Bronchial epithelial cell (primary cell): Measurements from ENCODE around the gene MRPL14. TPM values are rescaled to one million over a fixed set of nuclear protein-coding genes. Genes with fewer than 3 reads are reported as not detected.

ENCODE experiments used
- DNase-seq: peaks from one replicate; pipeline ENCODE4 v3.0.0-alpha.2; 2010; ENCODE audit warnings: low read depth
- FAIRE-seq: peaks from 2 replicates; lab custom pipeline; 2011; peaks lifted over from hg19 to GRCh38; lab: Jason Lieb, UNC
- H3K27me3 ChIP-seq: 2 replicates; pipeline ENCODE4 v1.5.1; 2011; ENCODE audit warnings: low read length; ENCODE audit not compliant: control insufficient read depth, insufficient read depth
- H3K36me3 ChIP-seq: 2 replicates; pipeline ENCODE4 v1.5.1; 2011; ENCODE audit warnings: low read length; ENCODE audit not compliant: control insufficient read depth, insufficient read depth
- H3K4me3 ChIP-seq: 2 replicates; pipeline ENCODE4 v1.5.1; 2011; ENCODE audit warnings: mild to moderate bottlenecking, low read depth, low read length, control low read depth
- total RNA-seq: library from RNA; depleted of rRNA; stranded (reverse); fragments of >200 nt; gene quantifications from 2 replicates; pipeline ENCODE4 v1.2.1, GENCODE V29; 2014
- TF ChIP-seq, protein P1 (sequence below): IDR thresholded peaks from 2 replicates; pipeline ENCODE4 v1.5.1; 2011; ENCODE audit warnings: mild to moderate bottlenecking, moderate library complexity, low read length, control low read depth, inconsistent platforms; ENCODE audit not compliant: insufficient read depth, severe bottlenecking

MRPL14 gene
- total RNA-seq, 1 donor from 2014 or later: 90.0 TPM

GRCh38 chr6:44133003-44133931 is 6.0 kb upstream of the MRPL14 start:
- H3K27me3 ChIP-seq: no peaks in the 10 kb centered on the region
- FAIRE-seq (no peak), DNase-seq (peak; percentile 49)
- TF ChIP-seq, protein P1, sequence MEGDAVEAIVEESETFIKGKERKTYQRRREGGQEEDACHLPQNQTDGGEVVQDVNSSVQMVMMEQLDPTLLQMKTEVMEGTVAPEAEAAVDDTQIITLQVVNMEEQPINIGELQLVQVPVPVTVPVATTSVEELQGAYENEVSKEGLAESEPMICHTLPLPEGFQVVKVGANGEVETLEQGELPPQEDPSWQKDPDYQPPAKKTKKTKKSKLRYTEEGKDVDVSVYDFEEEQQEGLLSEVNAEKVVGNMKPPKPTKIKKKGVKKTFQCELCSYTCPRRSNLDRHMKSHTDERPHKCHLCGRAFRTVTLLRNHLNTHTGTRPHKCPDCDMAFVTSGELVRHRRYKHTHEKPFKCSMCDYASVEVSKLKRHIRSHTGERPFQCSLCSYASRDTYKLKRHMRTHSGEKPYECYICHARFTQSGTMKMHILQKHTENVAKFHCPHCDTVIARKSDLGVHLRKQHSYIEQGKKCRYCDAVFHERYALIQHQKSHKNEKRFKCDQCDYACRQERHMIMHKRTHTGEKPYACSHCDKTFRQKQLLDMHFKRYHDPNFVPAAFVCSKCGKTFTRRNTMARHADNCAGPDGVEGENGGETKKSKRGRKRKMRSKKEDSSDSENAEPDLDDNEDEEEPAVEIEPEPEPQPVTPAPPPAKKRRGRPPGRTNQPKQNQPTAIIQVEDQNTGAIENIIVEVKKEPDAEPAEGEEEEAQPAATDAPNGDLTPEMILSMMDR: no peak
- H3K36me3 ChIP-seq: peaks cover 23% of the 10 kb centered on the region
- no peak overlapping the region for H3K4me3 ChIP-seq

GRCh38 chr6:44132476-44132875 is 5.2 kb upstream of the MRPL14 start:
- Histone ChIP-seq H3K4me3 (no peak overlapping the region), H3K27me3 (no peaks in the 10 kb centered on the region), H3K36me3 (peaks cover 22% of the 10 kb centered on the region)
- DNase-seq (peak; percentile 24), FAIRE-seq (no peak)
- TF ChIP-seq, protein P1: no peak

- no peak for FAIRE-seq
Measured at GRCh38 chr6:44131892-44132291, 4.6 kb upstream of the MRPL14 start.

DNA sequence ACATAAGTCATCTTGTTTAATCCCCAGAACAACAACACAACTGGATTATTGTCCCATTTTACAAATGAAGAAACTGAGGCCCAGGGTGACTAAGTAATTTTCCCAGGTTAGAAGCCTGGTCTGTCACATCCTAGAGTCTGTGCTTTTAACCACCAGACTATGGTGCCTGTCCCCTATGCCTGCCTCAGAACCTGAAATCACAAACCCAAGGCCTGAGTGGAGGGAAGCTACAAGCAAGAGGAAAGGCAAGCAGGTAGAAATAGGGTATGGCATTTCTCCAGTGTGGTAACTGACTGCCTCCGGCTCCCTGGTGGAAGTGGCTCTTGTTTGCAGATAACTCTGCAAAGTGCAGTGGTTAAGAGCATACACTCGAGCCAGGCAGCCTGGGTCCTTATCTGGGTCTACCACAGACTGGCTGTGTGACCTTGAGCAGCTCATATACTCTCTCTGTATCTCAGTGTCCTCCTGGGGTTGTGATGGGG is 2.6 kb upstream of the MRPL14 start:
- Histone ChIP-seq H3K4me3 (no peak overlapping the region), H3K36me3 (peaks cover 6% of the 10 kb centered on the region), H3K27me3 (no peaks in the 10 kb centered on the region)
- FAIRE-seq (no peak), DNase-seq (no peak)
- TF ChIP-seq, protein P1: no peak

More at GRCh38 chr6:44131892-44132291, 4.6 kb upstream of the MRPL14 start:
- no peaks in the 10 kb centered on the region for H3K27me3 ChIP-seq
- no peak overlapping the region for H3K4me3 ChIP-seq
- H3K36me3 ChIP-seq: peaks cover 16% of the 10 kb centered on the region
- DNase-seq: peak; percentile 22
- TF ChIP-seq, protein P1: no peak

- TF ChIP-seq, protein P1: peak; percentile 1
- H3K36me3 ChIP-seq: peaks cover 2% of the 10 kb centered on the region
- peak overlapping the region; percentile 89 for H3K4me3 ChIP-seq
- FAIRE-seq: no peak
- no peaks in the 10 kb centered on the region for H3K27me3 ChIP-seq
- peak; percentile 78 for DNase-seq
Measured at GRCh38 chr6:44128020-44128917, 1.0 kb upstream of the MRPL14 start.
